ENCODE data around the gene GUCY1B1. TPM values are rescaled to one million over a fixed set of nuclear protein-coding genes. Genes with fewer than 3 reads are reported as not detected.

Gene GUCY1B1
- total RNA-seq, 2 donors from 2014 or later, result 32.7 to 34.1 TPM

- Histone ChIP-seq H3K27ac (no peak overlapping the region), H3K36me3 (no peaks in the 10 kb centered on the region), H3K4me3 (no peak overlapping the region), H3K27me3 (replicated peaks; ENCODE audit: insufficient read depth) (no peaks in the 10 kb centered on the region), H3K9me3 (no peaks in the 10 kb centered on the region), H3K4me1 (ENCODE audit: control insufficient read depth in 1 of 2, low read depth in 2 of 2) (no peaks in the 10 kb centered on the region)
- DNase-seq (ENCODE audit: low spot score), result no peak
- no peak for ATAC-seq (ENCODE audit: insufficient number of reproducible peaks, low FRiP score, low read depth)
- TF ChIP-seq CTCF (IDR thresholded peaks at IDR 0.05), result no peak
Observed at GRCh38 chr4:155853189-155853588, 94.4 kb downstream of the GUCY1B1 start.

- no peaks in the 10 kb centered on the region for H3K36me3 ChIP-seq
- no peaks in the 10 kb centered on the region for H3K9me3 ChIP-seq
- TF ChIP-seq CTCF (IDR thresholded peaks at IDR 0.05), result no peak
- no peak overlapping the region for H3K4me3 ChIP-seq
- H3K4me1 ChIP-seq (ENCODE audit: control insufficient read depth in 1 of 2, low read depth in 2 of 2), result no peaks in the 10 kb centered on the region
- H3K27me3 ChIP-seq (replicated peaks; ENCODE audit: insufficient read depth), result no peaks in the 10 kb centered on the region
- H3K27ac ChIP-seq, result no peak overlapping the region
- ATAC-seq (ENCODE audit: insufficient number of reproducible peaks, low FRiP score, low read depth), result no peak
- DNase-seq (ENCODE audit: low spot score), result no peak
Observed at GRCh38 chr4:155854582-155855226, 95.9 kb downstream of the GUCY1B1 start.

GRCh38 chr4:155855897-155856296 lies 97.1 kb downstream of the GUCY1B1 start:
- Histone ChIP-seq H3K4me3 (no peak overlapping the region), H3K9me3 (no peaks in the 10 kb centered on the region), H3K36me3 (no peaks in the 10 kb centered on the region), H3K27me3 (replicated peaks; ENCODE audit: insufficient read depth) (no peaks in the 10 kb centered on the region), H3K4me1 (ENCODE audit: control insufficient read depth in 1 of 2, low read depth in 2 of 2) (no peaks in the 10 kb centered on the region), H3K27ac (no peak overlapping the region)
- ATAC-seq (ENCODE audit: insufficient number of reproducible peaks, low FRiP score, low read depth), result no peak
- DNase-seq (ENCODE audit: low spot score), result no peak
- no peak for TF ChIP-seq CTCF (IDR thresholded peaks at IDR 0.05)

Other genes with a start within 250 kb of the GUCY1B1 start
- 100 to 1,000 TPM; 110 to 135 TPM for gene GUCY1A1, start 92.2 kb upstream of the GUCY1B1 start, total RNA-seq
- not detected for gene ASIC5, start 107.3 kb downstream of the GUCY1B1 start, total RNA-seq
- gene TDO2, start 144.7 kb downstream of the GUCY1B1 start, total RNA-seq, result not detected
- gene CTSO, start 194.8 kb downstream of the GUCY1B1 start, total RNA-seq, result 10 to 100 TPM; 31.1 to 36.6 TPM